Activated CD4-positive, alpha-beta T cell treated with anti-CD3 and anti-CD28 coated beads, Interleukin-2, amount 10 ng/mL, durations not matched to agents 24 days and 14 days (primary cell): ENCODE measurements around the gene TIE1. TPM values are rescaled to one million over a fixed set of nuclear protein-coding genes. Genes with fewer than 3 reads are reported as not detected.
A peak's percentile ranks its signal among the peaks of the same experiment; 100 is the strongest.

Source experiments
- DNase-seq: peaks from one replicate; pipeline ENCODE4 v3.0.0; 2022
- H3K27ac Mint-ChIP-seq: one replicate; pipeline ENCODE4 v1.8.0; 2022; ENCODE audit warnings: mild to moderate bottlenecking, mixed read lengths
- H3K27me3 Mint-ChIP-seq: one replicate; pipeline ENCODE4 v1.8.0; 2022; ENCODE audit warnings: mixed read lengths
- H3K36me3 Mint-ChIP-seq: one replicate; pipeline ENCODE4 v1.8.0; 2022; ENCODE audit warnings: low read depth, mild to moderate bottlenecking, mixed read lengths
- H3K4me1 Mint-ChIP-seq: one replicate; pipeline ENCODE4 v1.8.0; 2021; ENCODE audit warnings: mixed read lengths
- H3K4me3 Mint-ChIP-seq: one replicate; pipeline ENCODE4 v1.8.0; 2022; ENCODE audit warnings: mild to moderate bottlenecking, moderate library complexity, mixed read lengths
- H3K9me3 Mint-ChIP-seq: one replicate; pipeline ENCODE4 v1.8.0; 2021; ENCODE audit warnings: mixed read lengths
- intact Hi-C: fragments of 100-400 bp; cut with micrococcal nuclease; formaldehyde crosslinking; loops from one replicate; pipeline ENCODE4 v1.15.1; 2023
- total RNA-seq: library from RNA; stranded (reverse); gene quantifications from 2 replicates; pipeline ENCODE4 v1.2.3, GENCODE V29; 2022

Gene TIE1
- total RNA-seq, 1 donor from 2014 or later, result 0.23 TPM

- Mint-ChIP-seq H3K4me3 (no peak overlapping the region), H3K4me1 (no peaks in the 10 kb centered on the region), H3K36me3 (no peaks in the 10 kb centered on the region), H3K27ac (no peak overlapping the region), H3K9me3 (no peaks in the 10 kb centered on the region), H3K27me3 (peaks cover 8% of the 10 kb centered on the region)
- no peak for DNase-seq
- intact Hi-C loops, result loop anchor here (10.0 kb wide), 1 partner anchor 493 kb away; the partner anchor contains the start of gene ZNF691
Observed at GRCh38 chr1:43338001-43338400, 37.2 kb downstream of the TIE1 start.

DNA sequence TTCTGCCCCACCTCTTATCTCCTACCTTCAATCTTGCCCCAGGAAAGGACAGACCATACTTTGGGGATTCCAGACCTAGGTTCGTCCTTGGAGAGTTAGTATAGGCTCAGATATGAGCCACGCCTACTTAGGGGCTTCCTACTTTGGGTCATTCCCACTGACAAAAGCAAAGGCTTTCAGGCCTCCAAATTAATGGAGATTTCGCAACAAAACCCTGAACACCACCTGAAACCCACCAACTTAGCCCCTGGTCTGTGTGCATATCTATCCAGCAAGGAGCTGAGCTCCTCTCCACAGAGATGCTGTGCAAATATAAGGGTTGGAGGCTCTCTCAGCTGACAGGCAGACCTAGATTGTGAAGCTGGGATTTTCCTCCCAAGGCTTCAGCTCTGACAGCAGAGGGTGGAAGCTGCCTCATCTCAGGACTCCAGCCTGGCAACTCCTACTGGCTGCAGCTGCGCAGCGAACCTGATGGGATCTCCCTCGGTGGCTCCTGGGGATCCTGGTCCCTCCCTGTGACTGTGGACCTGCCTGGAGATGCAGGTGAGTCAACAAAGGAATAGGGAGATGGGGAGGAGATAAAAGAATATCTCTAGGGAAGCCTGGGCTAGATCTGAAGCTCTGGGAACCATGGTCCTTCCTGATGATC, 38.9 kb downstream of the TIE1 start:
- H3K27me3 Mint-ChIP-seq, result peaks cover 8% of the 10 kb centered on the region
- H3K4me3 Mint-ChIP-seq, result no peak overlapping the region
- no peak for DNase-seq

GRCh38 chr1:43340559-43340958, 39.8 kb downstream of the TIE1 start:
- Mint-ChIP-seq H3K27me3 (peaks cover 8% of the 10 kb centered on the region), H3K36me3 (no peaks in the 10 kb centered on the region), H3K4me1 (peaks cover 8% of the 10 kb centered on the region), H3K27ac (no peak overlapping the region), H3K9me3 (no peaks in the 10 kb centered on the region), H3K4me3 (no peak overlapping the region)
- intact Hi-C loops, result no loop called here
- no peak for DNase-seq

More for the DNA sequence above, 38.9 kb downstream of the TIE1 start:
- intact Hi-C loops, result loop anchor here (10.0 kb wide), 1 partner anchor 495 kb away; the partner anchor contains the start of gene ZNF691
- H3K36me3 Mint-ChIP-seq, result no peaks in the 10 kb centered on the region
- no peak overlapping the region for H3K27ac Mint-ChIP-seq
- peaks cover 8% of the 10 kb centered on the region for H3K4me1 Mint-ChIP-seq
- no peaks in the 10 kb centered on the region for H3K9me3 Mint-ChIP-seq

- DNase-seq, result no peak
- no peaks in the 10 kb centered on the region for H3K9me3 Mint-ChIP-seq
- no peak overlapping the region for H3K4me3 Mint-ChIP-seq
- intact Hi-C loops, result no loop called here
- no peak overlapping the region for H3K27ac Mint-ChIP-seq
- no peaks in the 10 kb centered on the region for H3K36me3 Mint-ChIP-seq
- H3K4me1 Mint-ChIP-seq, result peaks cover 14% of the 10 kb centered on the region
- peaks cover 9% of the 10 kb centered on the region for H3K27me3 Mint-ChIP-seq
Observed at GRCh38 chr1:43344267-43344850, 43.6 kb downstream of the TIE1 start.

GRCh38 chr1:43345120-43345519, 44.3 kb downstream of the TIE1 start:
- DNase-seq, result no peak
- no peak overlapping the region for H3K27ac Mint-ChIP-seq
- intact Hi-C loops, result no loop called here
- no peak overlapping the region for H3K4me3 Mint-ChIP-seq
- H3K9me3 Mint-ChIP-seq, result no peaks in the 10 kb centered on the region
- H3K4me1 Mint-ChIP-seq, result peaks cover 20% of the 10 kb centered on the region
- H3K36me3 Mint-ChIP-seq, result no peaks in the 10 kb centered on the region
- peaks cover 9% of the 10 kb centered on the region for H3K27me3 Mint-ChIP-seq

DNA sequence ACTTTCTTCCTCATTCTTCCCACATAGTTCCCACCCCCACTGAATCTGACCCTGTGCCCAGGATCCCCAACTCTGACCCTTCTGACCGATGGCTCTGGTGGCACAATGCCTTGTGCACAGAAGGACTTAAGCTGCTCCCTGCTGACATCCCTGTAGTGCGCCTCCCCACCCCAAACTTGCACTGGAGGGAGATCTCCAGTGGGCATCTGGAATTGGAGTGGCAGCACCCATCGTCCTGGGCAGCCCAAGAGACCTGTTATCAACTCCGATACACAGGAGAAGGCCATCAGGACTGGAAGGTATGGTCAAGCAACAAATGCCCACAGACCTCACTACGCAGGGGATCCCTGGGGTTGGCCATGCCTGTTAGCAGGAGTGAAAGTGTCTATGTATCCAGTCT, 45.9 kb downstream of the TIE1 start:
- H3K9me3 Mint-ChIP-seq, result no peaks in the 10 kb centered on the region
- H3K4me1 Mint-ChIP-seq, result peaks cover 20% of the 10 kb centered on the region
- no peak overlapping the region for H3K4me3 Mint-ChIP-seq
- peaks cover 2% of the 10 kb centered on the region for H3K27me3 Mint-ChIP-seq
- intact Hi-C loops, result no loop called here
- DNase-seq, result no peak
- H3K36me3 Mint-ChIP-seq, result no peaks in the 10 kb centered on the region
- no peak overlapping the region for H3K27ac Mint-ChIP-seq

DNA sequence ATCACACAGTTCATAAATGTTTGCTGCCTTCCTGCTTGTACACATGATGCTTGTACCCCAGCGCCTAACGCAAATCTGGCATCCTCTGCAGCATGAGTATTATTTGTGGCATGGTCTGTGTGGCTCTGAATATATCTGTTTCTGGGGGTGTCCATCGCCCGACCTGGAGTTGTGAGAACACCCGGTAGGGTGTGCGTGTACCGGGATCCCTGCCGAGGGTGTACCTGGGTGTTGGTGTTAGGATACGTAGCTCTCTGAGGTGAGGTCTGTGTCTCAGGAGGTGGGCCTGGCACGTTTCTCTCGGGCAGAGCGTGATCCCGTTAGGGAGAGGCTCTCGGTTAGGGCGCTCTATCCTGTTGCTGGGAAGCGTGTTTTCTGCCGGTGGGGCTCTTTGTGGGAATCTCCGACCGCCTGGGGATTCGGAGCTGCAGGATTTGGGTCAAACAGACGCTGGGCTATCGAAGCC, 47.6 kb downstream of the TIE1 start:
- DNase-seq, result no peak
- Mint-ChIP-seq H3K27me3 (peaks cover 2% of the 10 kb centered on the region), H3K4me3 (no peak overlapping the region), H3K4me1 (peaks cover 27% of the 10 kb centered on the region), H3K9me3 (no peaks in the 10 kb centered on the region), H3K27ac (no peak overlapping the region), H3K36me3 (no peaks in the 10 kb centered on the region)
- intact Hi-C loops, result no loop called here

GRCh38 chr1:43348809-43349593, 48.2 kb downstream of the TIE1 start:
- peaks cover 2% of the 10 kb centered on the region for H3K27me3 Mint-ChIP-seq
- peak overlapping the region; percentile 65 for H3K4me3 Mint-ChIP-seq
- intact Hi-C loops, result loop anchor here (1.0 kb wide), 1 partner anchor 9 kb away; the partner anchor contains the start of gene CDC20
- H3K4me1 Mint-ChIP-seq, result peaks cover 24% of the 10 kb centered on the region
- no peaks in the 10 kb centered on the region for H3K9me3 Mint-ChIP-seq
- no peaks in the 10 kb centered on the region for H3K36me3 Mint-ChIP-seq
- H3K27ac Mint-ChIP-seq, result peak overlapping the region; percentile 78
- peak; percentile 88 for DNase-seq

GRCh38 chr1:43349594-43350306, 49.0 kb downstream of the TIE1 start:
- H3K4me3 Mint-ChIP-seq, result peak overlapping the region; percentile 65
- intact Hi-C loops, result loop anchor here (1.0 kb wide), 1 partner anchor 9 kb away; the partner anchor contains the start of gene CDC20

GRCh38 chr1:43350976-43351375, 50.2 kb downstream of the TIE1 start:
- Mint-ChIP-seq H3K27me3 (peaks cover 2% of the 10 kb centered on the region), H3K9me3 (no peaks in the 10 kb centered on the region), H3K4me1 (peaks cover 17% of the 10 kb centered on the region), H3K36me3 (peaks cover 4% of the 10 kb centered on the region), H3K4me3 (no peak overlapping the region), H3K27ac (no peak overlapping the region)
- intact Hi-C loops, result no loop called here
- DNase-seq, result no peak

More at GRCh38 chr1:43349594-43350306, 49.0 kb downstream of the TIE1 start:
- DNase-seq, result no peak
- H3K36me3 Mint-ChIP-seq, result peaks cover 4% of the 10 kb centered on the region
- H3K27me3 Mint-ChIP-seq, result peaks cover 2% of the 10 kb centered on the region
- peaks cover 19% of the 10 kb centered on the region for H3K4me1 Mint-ChIP-seq
- no peaks in the 10 kb centered on the region for H3K9me3 Mint-ChIP-seq
- H3K27ac Mint-ChIP-seq, result peak overlapping the region; percentile 78

DNA sequence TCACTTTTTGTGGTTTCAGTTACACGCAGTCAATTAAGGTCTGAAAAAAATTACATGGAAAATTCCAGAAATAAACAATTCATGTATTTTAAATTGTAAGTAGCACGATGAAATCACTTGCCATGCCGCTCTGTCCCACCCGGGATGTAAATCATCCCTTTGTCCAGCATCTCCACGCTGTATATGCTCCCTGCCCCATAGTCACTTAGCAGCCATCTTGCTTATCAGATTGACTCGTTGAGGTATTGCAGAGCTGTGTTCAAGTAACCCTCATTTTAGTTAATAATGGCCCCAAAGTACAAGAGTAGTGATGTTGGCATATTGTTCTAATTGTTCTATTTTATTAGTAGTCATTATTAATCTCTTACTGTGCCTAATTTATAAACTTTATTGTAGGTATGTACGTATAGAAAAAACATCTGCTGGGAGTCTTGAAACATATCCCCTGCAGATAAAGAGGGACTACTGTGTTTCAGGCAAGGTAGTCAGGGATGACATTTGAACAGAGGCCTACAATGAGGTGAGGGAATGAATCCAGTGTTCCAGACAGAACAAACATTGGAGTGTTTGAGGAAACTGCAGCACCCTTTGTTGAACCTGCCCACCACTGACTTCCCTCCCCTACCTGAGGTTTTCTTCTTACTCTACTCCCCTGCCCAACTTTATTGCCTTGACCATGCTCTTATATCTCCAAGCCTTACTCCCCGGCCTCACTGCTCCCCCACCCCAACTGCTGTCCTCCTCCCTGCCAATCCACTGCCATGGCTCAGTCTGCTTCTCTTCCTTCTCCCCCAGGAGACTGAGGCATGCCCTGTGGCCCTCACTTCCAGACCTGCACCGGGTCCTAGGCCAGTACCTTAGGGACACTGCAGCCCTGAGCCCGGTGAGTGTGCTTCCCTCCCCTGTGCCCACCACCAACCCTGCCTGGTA, 50.9 kb downstream of the TIE1 start:
- no peak for DNase-seq
- Mint-ChIP-seq H3K4me3 (no peak overlapping the region), H3K9me3 (no peaks in the 10 kb centered on the region), H3K27me3 (peaks cover 2% of the 10 kb centered on the region), H3K27ac (peak overlapping the region; percentile 61), H3K4me1 (peaks cover 16% of the 10 kb centered on the region), H3K36me3 (peaks cover 4% of the 10 kb centered on the region)
- intact Hi-C loops, result no loop called here

DNA sequence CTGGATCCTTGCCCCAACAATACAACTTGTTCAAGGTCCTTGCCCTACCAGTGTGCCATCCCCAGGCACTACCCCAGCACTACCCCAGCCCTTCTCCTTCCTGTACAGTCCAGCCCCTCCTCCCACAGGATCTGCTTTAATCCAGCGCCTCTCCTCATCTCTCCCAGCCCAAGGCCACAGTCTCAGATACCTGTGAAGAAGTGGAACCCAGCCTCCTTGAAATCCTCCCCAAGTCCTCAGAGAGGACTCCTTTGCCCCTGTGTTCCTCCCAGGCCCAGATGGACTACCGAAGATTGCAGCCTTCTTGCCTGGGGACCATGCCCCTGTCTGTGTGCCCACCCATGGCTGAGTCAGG, 51.5 kb downstream of the TIE1 start:
- intact Hi-C loops, result no loop called here
- Mint-ChIP-seq H3K4me1 (peaks cover 18% of the 10 kb centered on the region), H3K27me3 (no peaks in the 10 kb centered on the region), H3K9me3 (no peaks in the 10 kb centered on the region), H3K4me3 (no peak overlapping the region), H3K27ac (no peak overlapping the region), H3K36me3 (peaks cover 7% of the 10 kb centered on the region)
- DNase-seq, result no peak

DNA sequence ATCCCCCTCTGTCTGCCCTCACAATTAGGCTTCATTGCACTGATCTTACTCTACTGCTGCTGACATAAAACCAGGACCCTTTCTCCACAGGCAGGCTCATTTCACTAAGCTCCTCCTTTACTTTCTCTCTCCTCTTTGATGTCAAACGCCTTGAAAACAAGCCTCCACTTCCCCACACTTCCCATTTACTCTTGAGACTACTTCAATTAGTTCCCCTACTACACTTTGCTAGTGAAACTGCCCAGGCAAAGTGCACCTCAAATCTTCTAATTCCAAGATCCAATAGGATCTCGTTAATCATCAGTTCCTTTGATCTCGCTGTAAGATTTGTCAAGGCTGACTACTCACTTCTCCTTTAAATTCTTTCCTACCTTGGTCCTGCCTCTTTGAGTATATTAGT, 52.1 kb downstream of the TIE1 start:
- Mint-ChIP-seq H3K27ac (no peak overlapping the region), H3K4me3 (no peak overlapping the region), H3K4me1 (peaks cover 21% of the 10 kb centered on the region), H3K9me3 (no peaks in the 10 kb centered on the region), H3K36me3 (peaks cover 7% of the 10 kb centered on the region), H3K27me3 (no peaks in the 10 kb centered on the region)
- DNase-seq, result no peak
- intact Hi-C loops, result no loop called here
